Measurements from ENCODE around the gene TCF7L1. TPM values are rescaled to one million over a fixed set of nuclear protein-coding genes. Genes with fewer than 3 reads are reported as not detected.

TCF7L1 gene
- total and polyA plus RNA-seq, 2 of the 13 experiments (the other 11 are each of a cell fraction or from before 2014, with no cell fraction given) = 0.04 to 0.15 TPM

DNA sequence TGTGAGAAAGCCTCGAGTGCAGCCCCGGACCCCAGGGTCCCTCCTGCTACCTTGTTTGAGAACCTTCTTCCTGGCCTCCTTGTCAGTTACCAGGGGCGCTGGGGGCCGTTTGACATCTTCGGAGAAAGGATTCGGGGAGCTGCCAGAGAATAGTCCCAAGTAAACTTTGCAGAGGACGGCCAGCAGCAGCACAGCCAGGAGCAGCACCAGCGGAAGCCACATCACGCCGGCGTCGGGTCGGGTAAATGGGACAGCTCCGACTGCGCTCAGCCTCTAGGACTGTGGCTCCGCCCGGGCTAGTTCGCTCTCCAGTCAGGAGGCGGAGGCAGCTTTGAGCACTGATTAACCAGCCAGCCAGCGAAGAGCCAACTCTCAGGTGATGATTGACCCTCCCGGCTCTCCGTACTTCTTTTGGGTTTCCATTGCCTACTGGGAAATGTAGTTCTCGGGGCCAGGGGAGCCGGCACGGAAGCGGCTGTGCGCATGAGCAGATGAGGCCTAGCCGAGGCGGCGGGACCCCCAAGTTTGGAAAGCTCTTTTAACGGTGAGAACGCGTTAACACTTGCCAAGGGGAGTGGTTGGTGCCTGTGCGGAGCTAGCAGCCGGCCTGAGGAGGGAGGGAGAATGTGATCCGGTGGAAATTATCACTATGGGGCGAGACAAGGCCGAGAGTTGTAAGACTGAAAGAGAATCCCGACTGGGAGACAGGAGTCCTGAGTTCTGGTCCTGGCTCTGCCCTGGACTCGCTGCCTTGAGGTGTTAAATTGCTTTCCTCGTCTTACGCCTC is 221.3 kb downstream of the TCF7L1 start, which contains the start of the genes ELMOD3 and RETSAT (continued):
- TF ChIP-seq, protein P1, sequence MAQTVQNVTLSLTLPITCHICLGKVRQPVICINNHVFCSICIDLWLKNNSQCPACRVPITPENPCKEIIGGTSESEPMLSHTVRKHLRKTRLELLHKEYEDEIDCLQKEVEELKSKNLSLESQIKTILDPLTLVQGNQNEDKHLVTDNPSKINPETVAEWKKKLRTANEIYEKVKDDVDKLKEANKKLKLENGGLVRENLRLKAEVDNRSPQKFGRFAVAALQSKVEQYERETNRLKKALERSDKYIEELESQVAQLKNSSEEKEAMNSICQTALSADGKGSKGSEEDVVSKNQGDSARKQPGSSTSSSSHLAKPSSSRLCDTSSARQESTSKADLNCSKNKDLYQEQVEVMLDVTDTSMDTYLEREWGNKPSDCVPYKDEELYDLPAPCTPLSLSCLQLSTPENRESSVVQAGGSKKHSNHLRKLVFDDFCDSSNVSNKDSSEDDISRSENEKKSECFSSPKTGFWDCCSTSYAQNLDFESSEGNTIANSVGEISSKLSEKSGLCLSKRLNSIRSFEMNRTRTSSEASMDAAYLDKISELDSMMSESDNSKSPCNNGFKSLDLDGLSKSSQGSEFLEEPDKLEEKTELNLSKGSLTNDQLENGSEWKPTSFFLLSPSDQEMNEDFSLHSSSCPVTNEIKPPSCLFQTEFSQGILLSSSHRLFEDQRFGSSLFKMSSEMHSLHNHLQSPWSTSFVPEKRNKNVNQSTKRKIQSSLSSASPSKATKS (CRISPR knock-in tag; IDR thresholded peaks at IDR 0.05) = no peak
- TF ChIP-seq PHF20 (CRISPR knock-in tag; IDR thresholded peaks at IDR 0.05) (peak; percentile 89), ZSCAN30 (CRISPR knock-in tag; IDR thresholded peaks at IDR 0.05) (no peak), KAT7 (CRISPR knock-in tag; IDR thresholded peaks at IDR 0.05; ENCODE audit: borderline replicate concordance) (peak; percentile 94), SP4 (CRISPR knock-in tag; IDR thresholded peaks at IDR 0.05) (peak; percentile 72; the same call in 1 of the 2 replicates), RXRB (CRISPR knock-in tag; IDR thresholded peaks at IDR 0.05; ENCODE audit: borderline replicate concordance) (peak; percentile 87), ZNF556 (CRISPR knock-in tag; IDR thresholded peaks at IDR 0.05; ENCODE audit: borderline replicate concordance) (peak; percentile 98), ETV5 (CRISPR knock-in tag; IDR thresholded peaks at IDR 0.05; ENCODE audit: borderline replicate concordance) (peak; percentile 76; the same call in 1 of the 2 replicates), ZNF644 (CRISPR knock-in tag; IDR thresholded peaks at IDR 0.05; ENCODE audit: low read depth) (no peak), ETV6 (CRISPR knock-in tag; conservative IDR thresholded peaks at IDR 0.05) (peak; percentile 24; the same call in 1 of the 2 replicates), ATM (IDR thresholded peaks at IDR 0.05; ENCODE audit: borderline replicate concordance) (no peak), ZSCAN20 (CRISPR knock-in tag; IDR thresholded peaks at IDR 0.05; ENCODE audit: borderline replicate concordance) (peak; percentile 82; the same call in 1 of the 2 replicates), ZNF251 (CRISPR knock-in tag; IDR thresholded peaks at IDR 0.05) (no peak; the same call in 1 of the 2 replicates), ZNF552 (CRISPR knock-in tag; IDR thresholded peaks at IDR 0.05; ENCODE audit: borderline replicate concordance) (peak; percentile 77; the same call in 1 of the 2 replicates), ARNT (IDR thresholded peaks at IDR 0.05) (no peak), SAP130 (CRISPR knock-in tag; IDR thresholded peaks at IDR 0.05; ENCODE audit: low read depth) (peak; percentile 97), HNF4A (CRISPR knock-in tag; IDR thresholded peaks at IDR 0.05) (peak; percentile 23; the same call in 1 of the 2 replicates), ZNF30 (CRISPR knock-in tag; IDR thresholded peaks at IDR 0.05) (0 out of 2 replicates have a peak, but pooled peaks have one; percentile 20), FOXA1 (IDR thresholded peaks at IDR 0.05) (no peak), FOXA1 (CRISPR knock-in tag; IDR thresholded peaks at IDR 0.05) (0 out of 2 replicates have a peak, but pooled peaks have one; percentile 23), SCMH1 (CRISPR knock-in tag; IDR thresholded peaks at IDR 0.05; ENCODE audit: borderline replicate concordance) (no peak), ZFP90 (CRISPR knock-in tag; IDR thresholded peaks at IDR 0.05; ENCODE audit: borderline replicate concordance) (peak; percentile 93; the same call in 1 of the 2 replicates), ZNF136 (CRISPR knock-in tag; IDR thresholded peaks at IDR 0.05; ENCODE audit: low read depth) (peak; percentile 72; the same call in 1 of the 2 replicates)
- TF ChIP-seq, protein P2, sequence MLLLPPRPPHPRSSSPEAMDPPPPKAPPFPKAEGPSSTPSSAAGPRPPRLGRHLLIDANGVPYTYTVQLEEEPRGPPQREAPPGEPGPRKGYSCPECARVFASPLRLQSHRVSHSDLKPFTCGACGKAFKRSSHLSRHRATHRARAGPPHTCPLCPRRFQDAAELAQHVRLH (CRISPR knock-in tag; IDR thresholded peaks at IDR 0.05; ENCODE audit: borderline replicate concordance, low read depth) = peak; percentile 98; the same call in 1 of the 2 replicates
- TF ChIP-seq, protein P3, sequence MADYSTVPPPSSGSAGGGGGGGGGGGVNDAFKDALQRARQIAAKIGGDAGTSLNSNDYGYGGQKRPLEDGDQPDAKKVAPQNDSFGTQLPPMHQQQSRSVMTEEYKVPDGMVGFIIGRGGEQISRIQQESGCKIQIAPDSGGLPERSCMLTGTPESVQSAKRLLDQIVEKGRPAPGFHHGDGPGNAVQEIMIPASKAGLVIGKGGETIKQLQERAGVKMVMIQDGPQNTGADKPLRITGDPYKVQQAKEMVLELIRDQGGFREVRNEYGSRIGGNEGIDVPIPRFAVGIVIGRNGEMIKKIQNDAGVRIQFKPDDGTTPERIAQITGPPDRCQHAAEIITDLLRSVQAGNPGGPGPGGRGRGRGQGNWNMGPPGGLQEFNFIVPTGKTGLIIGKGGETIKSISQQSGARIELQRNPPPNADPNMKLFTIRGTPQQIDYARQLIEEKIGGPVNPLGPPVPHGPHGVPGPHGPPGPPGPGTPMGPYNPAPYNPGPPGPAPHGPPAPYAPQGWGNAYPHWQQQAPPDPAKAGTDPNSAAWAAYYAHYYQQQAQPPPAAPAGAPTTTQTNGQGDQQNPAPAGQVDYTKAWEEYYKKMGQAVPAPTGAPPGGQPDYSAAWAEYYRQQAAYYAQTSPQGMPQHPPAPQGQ (CRISPR knock-in tag; IDR thresholded peaks at IDR 0.05; ENCODE audit: borderline replicate concordance) = no peak
- TF ChIP-seq, protein P4, sequence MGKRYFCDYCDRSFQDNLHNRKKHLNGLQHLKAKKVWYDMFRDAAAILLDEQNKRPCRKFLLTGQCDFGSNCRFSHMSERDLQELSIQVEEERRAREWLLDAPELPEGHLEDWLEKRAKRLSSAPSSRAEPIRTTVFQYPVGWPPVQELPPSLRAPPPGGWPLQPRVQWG (CRISPR knock-in tag; IDR thresholded peaks at IDR 0.05; ENCODE audit: borderline replicate concordance, low read depth) = no peak

Measured in HepG2 (cell line).